NCI-H2107 treated with DMSO at 0.1 percent for 48 hours (cell line): ENCODE results near the gene AACS.
"Not testable (repeated sequence)": the region's sequence is repeated elsewhere in the genome, so short reads cannot be mapped to it uniquely, and the experiment has no call there.

Source experiments
- DNase-seq: peaks from one replicate; lab custom pipeline; 2025; ENCODE audit not compliant: unreplicated experiment; lab: John Stamatoyannopoulos, UW

Gene AACS

GRCh38 chr12:125055591-125055990 lies 9.6 kb upstream of the AACS start:
- no peak for DNase-seq

- no peak for DNase-seq
These were observed 8.9 kb upstream of the AACS start for GRCh38 chr12:125056306-125056705.

- no peak for DNase-seq
These were observed 7.5 kb upstream of the AACS start for GRCh38 chr12:125057708-125058107.

DNA sequence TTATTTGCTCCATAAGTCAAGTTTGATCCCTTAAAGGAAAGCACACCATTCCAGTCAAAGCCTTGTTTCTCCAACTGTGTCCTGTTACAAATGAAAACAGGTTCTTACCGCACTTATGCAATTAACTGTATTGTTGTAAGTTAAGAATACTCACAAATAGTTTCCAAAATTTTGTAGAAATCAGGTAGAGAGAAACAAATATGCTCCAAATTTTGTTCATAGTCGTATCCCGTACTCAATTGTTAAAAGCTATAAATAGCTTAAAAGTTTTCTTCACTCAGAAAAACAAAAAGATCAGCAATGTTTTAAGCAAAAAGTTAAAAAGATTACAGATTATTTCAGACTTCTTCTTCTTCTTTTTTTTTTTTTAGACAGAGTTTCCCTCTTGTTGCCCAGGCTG lies 4.0 kb upstream of the AACS start:
- no peak for DNase-seq

GRCh38 chr12:125063522-125063921 lies 1.7 kb upstream of the AACS start:
- DNase-seq = not testable (repeated sequence)

GRCh38 chr12:125064492-125064891 lies 743 bp upstream of the AACS start:
- no peak for DNase-seq

- no peak for DNase-seq
These were observed 810 bp downstream of the AACS start for GRCh38 chr12:125065919-125066570.

- no peak for DNase-seq
These were observed 3.2 kb downstream of the AACS start for GRCh38 chr12:125068391-125068790.

GRCh38 chr12:125069616-125070015 lies 4.4 kb downstream of the AACS start:
- DNase-seq = peak; percentile 24

DNA sequence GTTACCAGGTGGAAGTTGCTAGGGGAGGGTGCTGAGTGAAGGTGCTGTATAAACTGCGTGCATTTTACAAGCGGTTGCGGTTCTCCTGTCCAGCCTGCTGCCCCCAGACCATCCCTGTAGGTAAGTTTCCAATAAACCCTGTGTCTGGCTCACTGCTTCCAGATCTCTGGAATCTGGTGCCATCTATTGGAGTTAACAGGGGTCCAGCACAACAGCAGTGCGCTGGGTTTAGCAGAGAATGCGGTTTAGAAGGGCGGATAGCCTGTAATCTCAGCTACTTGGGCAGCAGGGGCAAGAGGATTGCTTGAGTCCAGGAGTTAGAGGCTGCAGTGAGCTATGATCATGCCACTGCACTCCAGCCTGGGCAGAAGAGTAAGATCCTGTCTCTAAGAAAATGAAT lies 4.9 kb downstream of the AACS start:
- peak; percentile 13 for DNase-seq

GRCh38 chr12:125070661-125071390 lies 5.6 kb downstream of the AACS start:
- DNase-seq = no peak

GRCh38 chr12:125071456-125071855 lies 6.2 kb downstream of the AACS start:
- DNase-seq = no peak

DNA sequence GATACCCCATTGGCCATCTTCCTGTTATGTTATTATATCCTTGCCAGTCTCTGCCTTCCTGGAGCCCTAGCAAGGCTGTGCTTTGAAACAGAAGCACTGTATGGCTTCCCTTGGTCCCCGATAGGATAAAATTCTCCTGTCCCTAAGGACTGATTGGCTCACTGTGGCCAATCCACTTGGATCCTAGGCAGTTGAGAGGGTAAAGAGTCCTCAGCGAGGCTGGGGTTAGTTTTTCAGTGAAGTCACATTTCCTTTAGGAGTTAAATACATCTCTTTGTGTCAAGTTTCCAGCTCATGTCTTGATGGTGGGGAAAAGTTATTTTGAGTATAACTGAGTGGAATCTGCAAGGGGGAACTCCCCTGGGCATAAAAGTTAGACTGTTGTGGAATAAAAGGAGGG lies 7.3 kb downstream of the AACS start:
- DNase-seq = no peak

GRCh38 chr12:125074294-125074693 lies 9.1 kb downstream of the AACS start:
- DNase-seq = not testable (repeated sequence)

DNA sequence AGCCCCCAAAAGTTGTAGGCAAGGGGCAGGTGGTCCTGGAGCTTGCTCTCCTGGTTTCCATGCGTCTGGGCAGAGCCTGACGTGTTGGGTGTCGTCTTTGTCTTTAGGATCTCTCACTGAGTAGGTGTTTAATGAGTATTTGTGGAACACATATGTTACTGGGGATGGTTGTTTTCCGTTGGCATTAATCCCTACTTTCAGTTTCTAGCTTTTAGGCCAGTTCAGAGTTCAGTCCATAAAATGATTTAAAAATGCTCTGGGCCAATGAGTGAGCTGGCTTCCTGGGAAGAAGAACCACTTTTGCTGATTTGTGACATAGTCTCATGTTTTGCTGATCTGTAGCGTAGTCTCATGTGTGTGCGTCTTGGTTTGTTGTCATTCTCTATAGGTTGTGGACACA lies 10.9 kb downstream of the AACS start:
- DNase-seq = no peak

GRCh38 chr12:125079084-125079483 lies 13.8 kb downstream of the AACS start:
- no peak for DNase-seq

- DNase-seq = peak; percentile 33
These were observed 14.7 kb downstream of the AACS start for GRCh38 chr12:125079648-125080645.

DNA sequence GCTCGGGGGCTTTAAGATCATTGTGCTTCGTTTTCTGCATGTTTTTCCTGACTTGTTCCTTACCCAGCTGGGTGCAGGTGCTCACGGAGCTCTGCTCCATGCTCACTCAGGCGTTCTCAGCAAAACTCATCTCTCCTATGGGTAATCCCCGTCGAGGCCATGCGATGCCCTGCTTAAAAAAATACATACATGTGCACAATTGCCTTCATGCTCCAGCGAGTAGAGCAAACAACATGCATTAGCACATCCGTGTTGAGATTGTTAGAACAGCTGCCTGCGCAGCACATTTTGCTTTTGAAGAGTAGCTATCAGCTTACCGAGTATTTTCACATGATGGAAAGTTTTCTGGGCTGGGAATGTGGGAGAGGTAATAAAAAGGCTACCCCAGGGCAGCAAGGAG lies 16.2 kb downstream of the AACS start:
- peak; percentile 98 for DNase-seq

DNA sequence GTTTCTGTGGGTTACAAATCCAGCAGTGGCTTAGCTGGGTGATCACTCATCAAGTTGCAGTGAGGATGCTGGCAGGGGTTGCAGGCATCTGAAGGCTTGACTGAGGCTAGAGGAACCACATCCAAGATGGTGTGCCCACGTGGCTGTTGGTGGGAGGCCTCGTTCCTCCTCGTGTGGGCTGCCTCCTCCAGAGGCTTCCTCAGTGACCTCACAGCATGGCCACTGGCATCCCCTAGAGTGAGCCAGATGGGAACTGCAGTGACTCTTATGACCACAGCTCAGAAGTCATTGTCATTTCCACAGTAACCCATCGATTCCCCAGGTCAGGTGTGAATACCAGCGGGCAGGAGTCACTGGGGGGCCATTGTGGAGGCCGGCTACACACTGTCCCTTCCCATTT lies 17.8 kb downstream of the AACS start:
- no peak for DNase-seq

DNA sequence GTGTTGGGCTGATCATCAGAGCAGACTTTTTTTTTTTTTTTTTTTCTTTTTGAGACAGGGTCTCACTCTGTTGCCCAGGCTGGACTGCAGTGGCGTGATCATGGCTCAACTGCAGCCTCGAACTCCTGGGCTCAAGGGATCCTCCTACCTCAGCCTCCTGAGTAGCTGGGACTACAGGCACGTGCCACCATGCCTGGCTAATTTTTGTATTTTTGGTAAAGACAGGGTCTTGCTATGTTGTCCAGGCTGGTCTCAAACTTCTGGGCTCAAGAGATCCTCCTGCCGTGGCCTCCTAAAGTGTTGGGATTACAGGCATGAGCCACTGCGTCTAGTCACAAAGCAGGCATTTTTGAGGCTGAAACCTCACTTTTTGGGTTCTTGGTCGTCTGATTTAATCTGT lies 23.0 kb downstream of the AACS start:
- DNase-seq = not testable (repeated sequence)

GRCh38 chr12:125089083-125089482 lies 23.8 kb downstream of the AACS start:
- DNase-seq = no peak

GRCh38 chr12:125089626-125090025 lies 24.4 kb downstream of the AACS start:
- DNase-seq = no peak
